ENCODE data around the gene FOSL1. TPM values are rescaled to one million over a fixed set of nuclear protein-coding genes. Genes with fewer than 3 reads are reported as not detected.
A peak's percentile ranks its signal among the peaks of the same experiment; 100 is the strongest.

The FOSL1 gene
- total and polyA plus RNA-seq, 2 of the 13 experiments (the other 11 are each of a cell fraction or from before 2014, with no cell fraction given): 4.0 to 4.1 TPM

- TF ChIP-seq IRF9 (CRISPR knock-in tag; IDR thresholded peaks at IDR 0.05; ENCODE audit: borderline replicate concordance): no peak
- TF ChIP-seq ZBTB4 (CRISPR knock-in tag; IDR thresholded peaks at IDR 0.05; ENCODE audit: borderline replicate concordance): no peak
- peak; percentile 93; the same call in 1 of the 2 replicates for TF ChIP-seq MAF1 (CRISPR knock-in tag; IDR thresholded peaks at IDR 0.05; ENCODE audit: borderline replicate concordance)
- no peak for TF ChIP-seq ZNF44 (CRISPR knock-in tag; IDR thresholded peaks at IDR 0.05)
- peak; percentile 69 for TF ChIP-seq MYC (CRISPR knock-in tag; IDR thresholded peaks at IDR 0.05; ENCODE audit: borderline replicate concordance)
- TF ChIP-seq HNF1A (IDR thresholded peaks at IDR 0.05; ENCODE audit: low read depth): no peak
- TF ChIP-seq HNF1A (CRISPR knock-in tag; IDR thresholded peaks at IDR 0.05; ENCODE audit: borderline replicate concordance): peak; percentile 54; the same call in 1 of the 2 replicates
- no peak for TF ChIP-seq MZF1 (CRISPR knock-in tag; IDR thresholded peaks at IDR 0.05; ENCODE audit: borderline replicate concordance)
- no peak; the same call in 1 of the 2 replicates for TF ChIP-seq MYPOP (CRISPR knock-in tag; IDR thresholded peaks at IDR 0.05)
- no peak for TF ChIP-seq ZKSCAN5 (CRISPR knock-in tag; IDR thresholded peaks at IDR 0.05)
- TF ChIP-seq, protein P1, sequence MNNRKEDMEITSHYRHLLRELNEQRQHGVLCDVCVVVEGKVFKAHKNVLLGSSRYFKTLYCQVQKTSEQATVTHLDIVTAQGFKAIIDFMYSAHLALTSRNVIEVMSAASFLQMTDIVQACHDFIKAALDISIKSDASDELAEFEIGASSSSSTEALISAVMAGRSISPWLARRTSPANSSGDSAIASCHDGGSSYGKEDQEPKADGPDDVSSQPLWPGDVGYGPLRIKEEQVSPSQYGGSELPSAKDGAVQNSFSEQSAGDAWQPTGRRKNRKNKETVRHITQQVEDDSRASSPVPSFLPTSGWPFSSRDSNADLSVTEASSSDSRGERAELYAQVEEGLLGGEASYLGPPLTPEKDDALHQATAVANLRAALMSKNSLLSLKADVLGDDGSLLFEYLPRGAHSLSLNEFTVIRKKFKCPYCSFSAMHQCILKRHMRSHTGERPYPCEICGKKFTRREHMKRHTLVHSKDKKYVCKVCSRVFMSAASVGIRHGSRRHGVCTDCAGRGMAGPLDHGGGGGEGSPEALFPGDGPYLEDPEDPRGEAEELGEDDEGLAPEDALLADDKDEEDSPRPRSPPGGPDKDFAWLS (CRISPR knock-in tag; IDR thresholded peaks at IDR 0.05; ENCODE audit: borderline replicate concordance): no peak
- peak; percentile 74; the same call in 1 of the 2 replicates for TF ChIP-seq ZNF746 (CRISPR knock-in tag; IDR thresholded peaks at IDR 0.05)
- TF ChIP-seq, protein P2, sequence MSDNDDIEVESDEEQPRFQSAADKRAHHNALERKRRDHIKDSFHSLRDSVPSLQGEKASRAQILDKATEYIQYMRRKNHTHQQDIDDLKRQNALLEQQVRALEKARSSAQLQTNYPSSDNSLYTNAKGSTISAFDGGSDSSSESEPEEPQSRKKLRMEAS (IDR thresholded peaks at IDR 0.05): peak; percentile 86
- peak; percentile 78; the same call in 1 of the 2 replicates for TF ChIP-seq ZSCAN20 (CRISPR knock-in tag; IDR thresholded peaks at IDR 0.05; ENCODE audit: borderline replicate concordance)
- peak; percentile 47; the same call in 1 of the 2 replicates for TF ChIP-seq PHF20 (CRISPR knock-in tag; IDR thresholded peaks at IDR 0.05)
- TF ChIP-seq MTF1 (CRISPR knock-in tag; IDR thresholded peaks at IDR 0.05): peak; percentile 51; the same call in 1 of the 2 replicates
- peak in 1 of 2 experiments; percentile 46; a peak in 2 of 4 replicates for TF ChIP-seq POLR2A (IDR thresholded peaks at IDR 0.05; ENCODE audit: insufficient read depth in 1 of 2, low read depth in 2 of 2, low read length in 2 of 2)
- TF ChIP-seq HDAC1 (CRISPR knock-in tag; IDR thresholded peaks at IDR 0.05): no peak; the same call in 1 of the 2 replicates
Observed at GRCh38 chr11:65919141-65919572, 19.0 kb upstream of the FOSL1 start, which contains the start of gene DRAP1 (continued).
